SJSA1 (cell line): ENCODE data around the gene NT5DC1. TPM values are rescaled to one million over a fixed set of nuclear protein-coding genes. Genes with fewer than 3 reads are reported as not detected.
A peak's percentile ranks its signal among the peaks of the same experiment; 100 is the strongest.

ENCODE experiments used
- DNase-seq, 2 experiments: peaks; one replicate each; pipeline ENCODE4 v3.0.0-alpha.2; 2015 to 2020; ENCODE audit warnings: low spot score in 2 of 2, low read depth in 1 of 2
- H3K27ac ChIP-seq: fragments of 250-450 bp; sonication (Bioruptor Pico); 2 replicates; pipeline ENCODE4 v1.5.1; 2020; ENCODE audit warnings: mild to moderate bottlenecking, moderate library complexity
- H3K27me3 ChIP-seq: fragments of 250-450 bp; sonication (Bioruptor Pico); replicated peaks from 2 replicates; pipeline ENCODE4 v1.5.1; 2020; ENCODE audit warnings: mild to moderate bottlenecking, moderate library complexity
- H3K36me3 ChIP-seq: fragments of 250-450 bp; sonication (Bioruptor Pico); 2 replicates; pipeline ENCODE4 v1.5.1; 2020; ENCODE audit warnings: mild to moderate bottlenecking
- H3K4me1 ChIP-seq: fragments of 250-450 bp; sonication (Bioruptor Pico); replicated peaks from 2 replicates; pipeline ENCODE4 v1.6.1; 2021; ENCODE audit warnings: mild to moderate bottlenecking
- H3K4me3 ChIP-seq: fragments of 250-450 bp; sonication (Bioruptor Pico); 2 replicates; pipeline ENCODE4 v1.5.1; 2020; ENCODE audit warnings: mild to moderate bottlenecking
- H3K9me3 ChIP-seq: fragments of 250-450 bp; sonication (Bioruptor Pico); replicated peaks from 2 replicates; pipeline ENCODE4 v1.5.1; 2020; ENCODE audit warnings: mild to moderate bottlenecking
- total RNA-seq: library from RNA; depleted of rRNA; stranded (reverse); fragments of >200 nt; shearing (Covaris generic); gene quantifications from 2 replicates; pipeline ENCODE4 v1.2.3, GENCODE V29; 2014

The NT5DC1 gene
- total RNA-seq, 1 experiment from 2014 or later, result 10.0 TPM

DNA sequence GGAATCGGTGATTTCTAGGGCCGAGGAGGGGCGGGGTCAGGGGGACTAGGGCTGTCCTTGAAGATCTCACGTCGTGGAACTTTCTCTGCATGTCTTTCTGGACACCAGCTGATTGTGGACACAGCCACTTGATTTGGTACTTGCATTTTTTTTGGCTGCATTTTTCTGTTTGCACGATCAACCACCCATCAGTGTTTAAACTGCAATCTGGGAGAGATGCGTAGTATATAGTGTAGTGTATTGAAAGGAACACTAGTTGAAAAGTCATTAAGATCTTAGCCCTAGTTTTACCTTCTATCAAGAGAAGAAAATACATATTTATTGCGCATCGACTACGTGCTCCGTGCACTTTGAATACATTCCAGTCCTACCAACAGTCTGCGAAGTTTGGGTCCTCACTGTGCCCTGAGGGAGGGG, 657 bp downstream of the NT5DC1 start:
- peaks cover 4% of the 10 kb centered on the region; the same call in 1 of the 2 replicates for H3K36me3 ChIP-seq
- H3K27ac ChIP-seq, result peak overlapping the region; percentile 53; the same call in 1 of the 2 replicates
- H3K4me1 ChIP-seq, result peaks cover 8% of the 10 kb centered on the region
- no peaks in the 10 kb centered on the region for H3K27me3 ChIP-seq
- H3K4me3 ChIP-seq, result peak overlapping the region; percentile 77
- no peak for DNase-seq
- no peaks in the 10 kb centered on the region; the same call in 1 of the 2 replicates for H3K9me3 ChIP-seq

- Histone ChIP-seq H3K4me3 (peak overlapping the region; percentile 77), H3K36me3 (peaks cover 4% of the 10 kb centered on the region; the same call in 1 of the 2 replicates), H3K4me1 (peaks cover 12% of the 10 kb centered on the region), H3K27ac (no peak overlapping the region), H3K9me3 (no peaks in the 10 kb centered on the region; the same call in 1 of the 2 replicates), H3K27me3 (no peaks in the 10 kb centered on the region)
- no peak for DNase-seq
Measured at GRCh38 chr6:116101790-116102189, 1.1 kb downstream of the NT5DC1 start.

GRCh38 chr6:116102873-116103272, 2.2 kb downstream of the NT5DC1 start:
- Histone ChIP-seq H3K27me3 (no peaks in the 10 kb centered on the region), H3K9me3 (no peaks in the 10 kb centered on the region), H3K27ac (no peak overlapping the region), H3K36me3 (peaks cover 4% of the 10 kb centered on the region; the same call in 1 of the 2 replicates), H3K4me1 (peaks cover 16% of the 10 kb centered on the region), H3K4me3 (no peak overlapping the region)
- no peak for DNase-seq

DNA sequence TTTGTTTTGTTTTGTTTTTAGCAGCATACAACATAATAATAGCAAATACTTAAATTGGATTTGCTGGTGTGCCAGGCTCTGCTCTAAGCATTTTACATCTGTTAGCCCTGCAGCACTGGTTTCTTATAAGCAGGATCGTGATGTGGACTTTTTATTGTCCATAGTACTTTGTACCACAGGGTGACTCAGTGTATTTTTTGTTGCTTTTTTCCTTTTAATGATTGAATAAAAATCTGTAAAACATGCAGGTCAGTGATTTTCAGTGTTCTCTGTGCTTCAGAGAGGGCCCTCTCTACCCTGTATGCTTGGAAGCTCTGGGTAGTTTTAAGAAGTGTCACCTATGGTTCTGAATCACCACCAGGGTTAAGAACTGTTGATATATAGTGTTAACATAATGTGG, 4.0 kb downstream of the NT5DC1 start:
- Histone ChIP-seq H3K4me1 (peaks cover 16% of the 10 kb centered on the region), H3K27ac (no peak overlapping the region), H3K36me3 (peaks cover 14% of the 10 kb centered on the region), H3K4me3 (no peak overlapping the region), H3K27me3 (no peaks in the 10 kb centered on the region), H3K9me3 (no peaks in the 10 kb centered on the region)
- DNase-seq, result no peak

GRCh38 chr6:116105247-116105646, 4.6 kb downstream of the NT5DC1 start:
- Histone ChIP-seq H3K4me3 (no peak overlapping the region), H3K27me3 (no peaks in the 10 kb centered on the region), H3K27ac (no peak overlapping the region), H3K9me3 (no peaks in the 10 kb centered on the region), H3K4me1 (peaks cover 16% of the 10 kb centered on the region), H3K36me3 (peaks cover 18% of the 10 kb centered on the region)
- no peak for DNase-seq

DNA sequence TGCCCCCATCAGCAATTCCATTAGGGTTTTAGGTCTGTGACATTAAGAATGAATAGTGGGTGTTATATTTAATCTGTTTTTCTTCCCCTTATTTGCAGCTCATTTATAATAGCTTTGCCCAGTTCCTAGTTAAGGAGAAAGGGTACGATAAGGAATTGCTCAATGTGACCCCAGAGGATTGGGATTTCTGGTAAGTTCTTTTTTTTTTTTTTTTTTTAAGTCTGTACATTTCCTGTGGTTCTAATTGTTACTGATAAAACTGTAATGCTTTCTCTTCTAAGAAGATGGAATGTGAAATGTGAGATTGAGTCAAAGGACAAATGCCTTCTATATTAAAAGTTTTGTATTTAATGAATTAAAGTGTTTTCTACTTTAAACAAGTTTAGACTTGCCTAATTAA, 5.5 kb downstream of the NT5DC1 start:
- peaks cover 16% of the 10 kb centered on the region for H3K4me1 ChIP-seq
- H3K9me3 ChIP-seq, result no peaks in the 10 kb centered on the region
- no peak overlapping the region for H3K4me3 ChIP-seq
- H3K36me3 ChIP-seq, result peaks cover 23% of the 10 kb centered on the region
- no peaks in the 10 kb centered on the region for H3K27me3 ChIP-seq
- no peak for DNase-seq
- H3K27ac ChIP-seq, result peak overlapping the region; percentile 19; the same call in 1 of the 2 replicates

- Histone ChIP-seq H3K4me1 (peaks cover 9% of the 10 kb centered on the region), H3K9me3 (no peaks in the 10 kb centered on the region), H3K36me3 (peaks cover 38% of the 10 kb centered on the region), H3K27me3 (no peaks in the 10 kb centered on the region), H3K4me3 (no peak overlapping the region), H3K27ac (no peak overlapping the region)
- DNase-seq, result no peak
Measured at GRCh38 chr6:116108836-116109235, 8.2 kb downstream of the NT5DC1 start.

DNA sequence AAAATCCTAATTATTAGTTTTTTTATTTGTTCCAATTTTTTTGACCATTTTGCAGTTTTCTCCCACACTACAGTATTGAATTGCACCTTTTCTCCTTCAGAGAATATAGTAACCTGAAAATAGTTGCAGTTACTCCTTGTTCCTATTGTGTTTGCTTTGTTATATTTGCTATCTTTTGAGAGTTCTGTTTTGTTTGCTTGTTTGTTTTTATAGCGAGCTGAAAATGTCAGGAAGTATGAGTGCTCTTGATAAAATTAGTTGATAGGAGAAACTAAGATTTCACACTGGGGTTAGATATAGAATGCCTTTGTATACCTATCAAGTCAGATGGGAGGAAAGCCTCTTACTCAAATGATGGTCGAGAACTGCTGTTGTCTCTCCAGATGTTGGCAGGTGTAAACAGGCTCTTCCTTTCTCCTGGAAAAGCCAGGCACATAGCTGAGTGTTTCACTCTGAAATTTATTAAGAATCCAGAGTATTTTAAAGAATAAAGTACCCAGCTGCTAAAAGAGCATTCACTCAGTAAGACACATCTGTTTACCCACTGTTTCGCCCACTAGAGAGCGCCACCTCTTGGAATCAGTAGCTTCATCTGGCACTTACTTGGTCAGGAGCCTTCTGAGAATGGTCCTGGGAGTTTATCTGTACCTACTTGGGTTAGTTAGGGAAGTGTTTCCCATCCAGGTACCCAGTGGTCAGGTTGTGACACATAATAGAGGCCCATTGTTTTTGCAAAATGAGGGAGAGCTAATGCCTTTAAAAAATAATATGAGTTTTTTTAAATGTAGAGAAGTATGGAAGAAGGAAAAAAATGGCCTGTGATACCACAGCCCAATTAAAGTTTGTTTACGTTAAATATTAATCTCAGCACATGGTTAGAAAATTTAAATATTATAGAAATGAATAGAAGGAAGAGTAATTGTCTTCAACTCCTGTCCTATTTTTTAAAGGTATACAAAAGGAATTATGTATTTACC, 11.2 kb downstream of the NT5DC1 start:
- H3K27me3 ChIP-seq, result no peaks in the 10 kb centered on the region
- no peaks in the 10 kb centered on the region for H3K9me3 ChIP-seq
- H3K4me1 ChIP-seq, result peaks cover 4% of the 10 kb centered on the region
- DNase-seq, result no peak
- H3K4me3 ChIP-seq, result no peak overlapping the region
- H3K36me3 ChIP-seq, result peaks cover 41% of the 10 kb centered on the region
- no peak overlapping the region for H3K27ac ChIP-seq

DNA sequence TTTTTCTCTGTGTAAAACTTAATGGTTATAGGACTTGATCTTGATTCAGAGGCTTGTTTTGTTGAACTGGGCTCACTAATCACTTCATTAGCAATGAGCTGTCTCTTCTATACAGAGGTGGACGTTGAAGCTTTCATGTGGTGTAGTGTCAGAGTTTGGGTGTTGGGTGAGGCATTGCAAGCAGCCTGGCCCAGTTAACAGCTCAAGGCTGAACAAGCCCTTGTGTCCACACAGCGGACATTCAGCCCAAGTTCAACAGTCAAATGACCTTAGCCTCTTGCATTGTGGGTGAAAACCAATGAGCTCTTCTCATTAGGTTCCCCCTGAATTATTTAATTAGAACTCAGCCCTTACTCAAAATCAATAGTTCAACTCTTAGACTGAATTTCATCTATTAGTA, 12.7 kb downstream of the NT5DC1 start:
- Histone ChIP-seq H3K9me3 (no peaks in the 10 kb centered on the region), H3K36me3 (peaks cover 39% of the 10 kb centered on the region), H3K4me1 (no peaks in the 10 kb centered on the region), H3K27me3 (no peaks in the 10 kb centered on the region), H3K4me3 (no peak overlapping the region), H3K27ac (no peak overlapping the region)
- DNase-seq, result no peak

DNA sequence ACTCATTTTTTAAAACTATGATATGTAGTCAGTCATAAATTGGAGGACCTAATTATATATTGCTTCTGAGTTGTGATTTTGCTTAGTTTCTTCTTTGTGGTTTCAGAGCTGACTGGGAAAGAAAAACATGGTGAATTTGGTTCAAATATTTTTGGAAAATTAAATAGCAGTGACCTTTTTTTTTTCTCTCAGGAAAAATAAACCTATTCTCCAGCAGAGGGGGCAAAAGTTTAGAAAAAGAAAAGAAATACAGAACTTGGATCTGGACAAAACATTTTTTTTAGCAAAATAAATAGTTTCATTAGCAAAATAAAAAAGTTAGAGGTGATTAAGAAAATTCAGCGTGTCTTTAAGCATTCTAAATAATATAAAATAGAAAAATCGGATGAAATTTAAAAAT, 15.1 kb downstream of the NT5DC1 start:
- Histone ChIP-seq H3K27me3 (no peaks in the 10 kb centered on the region), H3K27ac (no peak overlapping the region), H3K9me3 (no peaks in the 10 kb centered on the region), H3K4me3 (no peak overlapping the region), H3K4me1 (no peaks in the 10 kb centered on the region), H3K36me3 (peaks cover 21% of the 10 kb centered on the region)
- DNase-seq, result no peak

DNA sequence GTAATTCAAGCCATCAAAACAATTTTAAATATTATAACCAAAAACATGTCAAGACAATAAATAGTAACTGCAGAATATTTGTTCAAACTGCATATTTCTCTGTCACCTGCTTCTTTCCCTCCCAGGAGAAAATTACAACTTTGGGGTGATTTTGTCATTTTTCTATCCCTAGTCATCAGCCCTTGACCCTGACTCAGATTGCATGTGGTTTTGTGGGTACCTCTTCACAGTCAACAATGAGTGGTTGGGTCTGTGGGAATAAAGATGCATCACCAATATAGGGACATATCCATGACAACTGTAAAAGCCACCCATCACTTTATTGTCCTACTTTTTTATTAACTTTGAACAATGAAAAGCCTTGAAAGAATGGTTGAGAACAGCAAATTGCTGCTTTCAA, 18.0 kb downstream of the NT5DC1 start:
- H3K4me3 ChIP-seq, result no peak overlapping the region
- peaks cover 4% of the 10 kb centered on the region; the same call in 1 of the 2 replicates for H3K36me3 ChIP-seq
- H3K27me3 ChIP-seq, result no peaks in the 10 kb centered on the region
- H3K4me1 ChIP-seq, result no peaks in the 10 kb centered on the region
- DNase-seq, result peak in 1 of 2 experiments; percentile 31
- no peak overlapping the region for H3K27ac ChIP-seq
- H3K9me3 ChIP-seq, result no peaks in the 10 kb centered on the region

DNA sequence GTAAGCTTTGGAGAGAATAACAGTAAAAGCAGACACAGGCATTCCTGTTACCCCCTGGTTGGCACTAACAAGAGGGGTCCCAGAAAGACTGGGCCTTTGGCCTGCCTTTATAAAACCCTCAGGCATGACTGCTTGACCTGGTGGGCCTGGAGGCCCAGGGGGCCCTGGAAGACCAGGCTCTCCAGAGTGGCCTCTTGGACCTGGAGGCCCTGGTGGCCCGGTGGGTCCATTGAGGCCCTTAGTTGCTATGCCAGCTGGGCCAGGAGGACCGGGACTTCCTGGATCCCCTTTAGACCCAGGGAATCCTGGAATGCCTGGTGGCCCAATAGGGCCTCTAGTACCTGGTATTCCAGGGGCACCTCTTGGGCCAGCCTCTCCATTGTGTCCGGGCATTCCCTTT, 19.8 kb downstream of the NT5DC1 start:
- Histone ChIP-seq H3K27me3 (no peaks in the 10 kb centered on the region), H3K4me1 (no peaks in the 10 kb centered on the region), H3K27ac (no peak overlapping the region), H3K4me3 (no peak overlapping the region), H3K36me3 (peaks cover 3% of the 10 kb centered on the region; the same call in 1 of the 2 replicates), H3K9me3 (no peaks in the 10 kb centered on the region)
- DNase-seq, result no peak

DNA sequence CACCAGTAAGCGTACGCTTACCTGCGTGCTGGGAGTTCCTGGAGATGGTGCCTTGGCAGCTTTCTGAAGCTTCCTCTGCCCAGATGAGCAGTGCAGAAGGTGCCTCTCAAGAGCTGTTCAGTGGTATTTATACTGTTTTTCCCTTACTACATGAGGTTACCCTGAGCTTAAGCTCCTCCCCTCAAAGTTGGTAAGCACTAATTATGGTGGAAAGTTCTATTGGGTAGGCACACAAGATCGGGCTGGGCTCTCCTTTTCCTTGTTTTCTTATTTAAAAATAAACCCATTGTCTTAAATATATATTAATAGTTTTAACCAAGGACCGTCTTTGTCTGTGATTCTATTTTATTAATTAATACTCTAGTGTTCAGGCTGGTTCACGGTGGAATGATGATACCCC, 25.4 kb downstream of the NT5DC1 start, which contains the start of gene COL10A1:
Gene COL10A1 (minus strand): TSS at position 101 of the 400 bp plus-strand sequence. CDS start 640 bp downstream, outside the sequence.
- H3K27me3 ChIP-seq, result no peaks in the 10 kb centered on the region
- peaks cover 10% of the 10 kb centered on the region for H3K4me1 ChIP-seq
- no peaks in the 10 kb centered on the region for H3K9me3 ChIP-seq
- DNase-seq, result no peak
- H3K36me3 ChIP-seq, result no peaks in the 10 kb centered on the region
- no peak within 1 kb of the TSS for H3K4me3 ChIP-seq
- H3K27ac ChIP-seq, result no peak within 1 kb of the TSS
